ENCODE data around the gene OVAAL.
A peak's percentile ranks its signal among the peaks of the same experiment; 100 is the strongest.

The OVAAL gene

GRCh38 chr1:180593382-180593781 is 34.6 kb downstream of the OVAAL start:
- TF ChIP-seq POU6F1 (CRISPR knock-in tag; IDR thresholded peaks at IDR 0.05; ENCODE audit: borderline replicate concordance, low read depth) (no peak), RARB (CRISPR knock-in tag; IDR thresholded peaks at IDR 0.05) (no peak), PATZ1 (CRISPR knock-in tag; IDR thresholded peaks at IDR 0.05; ENCODE audit: borderline replicate concordance) (no peak), ZNF8 (CRISPR knock-in tag; IDR thresholded peaks at IDR 0.05) (no peak), ARNTL (CRISPR knock-in tag; IDR thresholded peaks at IDR 0.05; ENCODE audit: borderline replicate concordance, low read depth) (no peak), ZFP3 (CRISPR knock-in tag; IDR thresholded peaks at IDR 0.05) (no peak), ZFP30 (CRISPR knock-in tag; IDR thresholded peaks at IDR 0.05) (no peak), ZNF565 (CRISPR knock-in tag; conservative IDR thresholded peaks at IDR 0.05; ENCODE audit: low read depth) (no peak), CREB5 (CRISPR knock-in tag; IDR thresholded peaks at IDR 0.05; ENCODE audit: low read depth) (no peak), CSRNP3 (CRISPR knock-in tag; IDR thresholded peaks at IDR 0.05) (no peak), OSR1 (CRISPR knock-in tag; IDR thresholded peaks at IDR 0.05) (no peak), PPARA (CRISPR knock-in tag; IDR thresholded peaks at IDR 0.05; ENCODE audit: borderline replicate concordance) (no peak), TSHZ2 (CRISPR knock-in tag; IDR thresholded peaks at IDR 0.05) (no peak), SNAI2 (CRISPR knock-in tag; IDR thresholded peaks at IDR 0.05) (no peak)
- ATAC-seq: no peak

GRCh38 chr1:180594723-180595122 is 36.0 kb downstream of the OVAAL start:
- TF ChIP-seq RARB (CRISPR knock-in tag; IDR thresholded peaks at IDR 0.05) (no peak), ZC3H10 (CRISPR knock-in tag; IDR thresholded peaks at IDR 0.05) (0 out of 2 replicates have a peak, but pooled peaks have one; percentile 20)
- ATAC-seq: peak; percentile 66

GRCh38 chr1:180595966-180596365 is 37.2 kb downstream of the OVAAL start:
- peak; percentile 70 for ATAC-seq
- TF ChIP-seq ARNTL (CRISPR knock-in tag; IDR thresholded peaks at IDR 0.05; ENCODE audit: borderline replicate concordance, low read depth) (0 out of 2 replicates have a peak, but pooled peaks have one; percentile 6), ISL1 (CRISPR knock-in tag; IDR thresholded peaks at IDR 0.05) (peak; percentile 95), ZNF565 (CRISPR knock-in tag; conservative IDR thresholded peaks at IDR 0.05; ENCODE audit: low read depth) (no peak), TSHZ2 (CRISPR knock-in tag; IDR thresholded peaks at IDR 0.05) (0 out of 2 replicates have a peak, but pooled peaks have one; percentile 45), ZNF8 (CRISPR knock-in tag; IDR thresholded peaks at IDR 0.05) (peak; percentile 27; the same call in 1 of the 2 replicates), CSRNP3 (CRISPR knock-in tag; IDR thresholded peaks at IDR 0.05) (peak; percentile 98; the same call in 1 of the 2 replicates), CREB5 (CRISPR knock-in tag; IDR thresholded peaks at IDR 0.05; ENCODE audit: low read depth) (peak; percentile 65; the same call in 1 of the 2 replicates), GLIS3 (CRISPR knock-in tag; IDR thresholded peaks at IDR 0.05) (no peak; the same call in 1 of the 2 replicates), ZC3H10 (CRISPR knock-in tag; IDR thresholded peaks at IDR 0.05) (peak; percentile 99), TCF4 (CRISPR knock-in tag; IDR thresholded peaks at IDR 0.05; ENCODE audit: borderline replicate concordance) (peak; percentile 99), ZNF70 (CRISPR knock-in tag; IDR thresholded peaks at IDR 0.05) (0 out of 2 replicates have a peak, but pooled peaks have one; percentile 34)

Data from SK-N-SH treated with all-trans-retinoic acid at 6 μM for 48 hours (cell line).